ENCODE data around the gene CDH13. TPM values are rescaled to one million over a fixed set of nuclear protein-coding genes. Genes with fewer than 3 reads are reported as not detected.

The CDH13 gene
- total and polyA plus RNA-seq, 2 donors (not counting 3 experiments of a cell fraction or from before 2014, with no cell fraction given), result 96.6 to 124 TPM

DNA sequence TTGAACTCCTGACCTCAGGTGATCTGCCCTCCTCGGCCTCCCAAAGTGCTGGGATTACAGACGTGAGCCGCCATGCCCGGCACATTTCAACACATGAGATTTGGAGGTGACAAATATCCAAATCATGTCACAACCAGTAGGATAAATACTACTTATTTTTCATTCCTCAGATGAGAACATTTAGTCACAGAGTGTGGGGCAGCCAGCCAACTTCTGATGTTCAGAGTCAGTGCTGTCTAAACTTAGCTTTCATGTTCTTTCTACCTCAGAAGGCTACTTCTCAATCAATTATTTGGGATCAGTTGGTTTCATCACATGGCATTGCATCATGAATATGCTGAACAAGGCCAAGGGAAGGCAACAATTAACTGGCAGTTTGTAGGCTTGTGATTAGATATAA lies 134.5 kb downstream of the CDH13 start:
- Histone ChIP-seq H2AFZ (ENCODE audit: low read depth, low read length) (no peak overlapping the region), H4K20me1 (replicated peaks; ENCODE audit: control insufficient read depth, extremely low read depth, insufficient read depth, low read length) (no peaks in the 10 kb centered on the region), H3K4me2 (ENCODE audit: insufficient read depth, low read length) (peak overlapping the region; percentile 76), H3K9me1 (replicated peaks; ENCODE audit: control insufficient read depth, extremely low read depth, insufficient read depth, low read length) (no peaks in the 10 kb centered on the region), H3K9me3 (replicated peaks; ENCODE audit: control insufficient read depth, insufficient read depth, low read length) (no peaks in the 10 kb centered on the region), H3K4me3 (replicated peaks in 1 of 3; ENCODE audit: insufficient read depth in 1 of 3, low read depth in 1 of 3, low read length in 3 of 3) (no peak overlapping the region), H3K27me3 (ENCODE audit: control insufficient read depth in 2 of 2, insufficient read depth in 2 of 2, low read length in 2 of 2) (no peaks in the 10 kb centered on the region), H3K4me1 (ENCODE audit: control insufficient read depth, extremely low read depth, insufficient read depth, low read length) (peaks cover 48% of the 10 kb centered on the region), H3K36me3 (ENCODE audit: control insufficient read depth in 2 of 2, extremely low read depth in 1 of 2, insufficient read depth in 2 of 2, low read length in 2 of 2) (no peaks in the 10 kb centered on the region), H3K9ac (replicated peaks; ENCODE audit: extremely low read depth, insufficient read depth, low read length) (peak overlapping the region; percentile 53), H3K27ac (ENCODE audit: insufficient read depth, low read depth, low read length) (peak overlapping the region; percentile 38), H3K79me2 (ENCODE audit: control insufficient read depth, insufficient read depth, low read length) (no peaks in the 10 kb centered on the region)
- no TSS peak for BruUV-seq (replicated peaks)
- ChIA-PET CTCF (interaction anchor here (1.0 to 2.0 kb wide), 4 partner anchors 11 to 127 kb away, joined by 3 to 6 read pairs (median 4); no protein-coding TSS in a partner anchor), POLR2A (no interaction called here)
- TF ChIP-seq POLR2AphosphoS5 (IDR thresholded peaks at IDR 0.05; ENCODE audit: insufficient read depth, low read depth, low read length) (no peak), JUN (IDR thresholded peaks at IDR 0.05; ENCODE audit: borderline replicate concordance, insufficient read depth, insufficient read length, low read depth) (no peak), EZH2 (IDR thresholded peaks at IDR 0.05; ENCODE audit: borderline replicate concordance, low read depth, low read length, severe bottlenecking) (no peak), FOS (IDR thresholded peaks at IDR 0.05; ENCODE audit: borderline replicate concordance, insufficient read depth, low read length) (no peak), GATA2 (IDR thresholded peaks at IDR 0.05; ENCODE audit: insufficient read depth, insufficient read length, low read depth, low read length) (no peak), MYC (IDR thresholded peaks at IDR 0.05; ENCODE audit: low read depth, low read length) (no peak), POLR2A (IDR thresholded peaks at IDR 0.05; ENCODE audit: low read depth, low read length) (no peak)
- TF ChIP-seq, protein P1, sequence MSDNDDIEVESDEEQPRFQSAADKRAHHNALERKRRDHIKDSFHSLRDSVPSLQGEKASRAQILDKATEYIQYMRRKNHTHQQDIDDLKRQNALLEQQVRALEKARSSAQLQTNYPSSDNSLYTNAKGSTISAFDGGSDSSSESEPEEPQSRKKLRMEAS (IDR thresholded peaks at IDR 0.05; ENCODE audit: insufficient read depth, insufficient read length), result no peak
- TF ChIP-seq, protein P2, sequence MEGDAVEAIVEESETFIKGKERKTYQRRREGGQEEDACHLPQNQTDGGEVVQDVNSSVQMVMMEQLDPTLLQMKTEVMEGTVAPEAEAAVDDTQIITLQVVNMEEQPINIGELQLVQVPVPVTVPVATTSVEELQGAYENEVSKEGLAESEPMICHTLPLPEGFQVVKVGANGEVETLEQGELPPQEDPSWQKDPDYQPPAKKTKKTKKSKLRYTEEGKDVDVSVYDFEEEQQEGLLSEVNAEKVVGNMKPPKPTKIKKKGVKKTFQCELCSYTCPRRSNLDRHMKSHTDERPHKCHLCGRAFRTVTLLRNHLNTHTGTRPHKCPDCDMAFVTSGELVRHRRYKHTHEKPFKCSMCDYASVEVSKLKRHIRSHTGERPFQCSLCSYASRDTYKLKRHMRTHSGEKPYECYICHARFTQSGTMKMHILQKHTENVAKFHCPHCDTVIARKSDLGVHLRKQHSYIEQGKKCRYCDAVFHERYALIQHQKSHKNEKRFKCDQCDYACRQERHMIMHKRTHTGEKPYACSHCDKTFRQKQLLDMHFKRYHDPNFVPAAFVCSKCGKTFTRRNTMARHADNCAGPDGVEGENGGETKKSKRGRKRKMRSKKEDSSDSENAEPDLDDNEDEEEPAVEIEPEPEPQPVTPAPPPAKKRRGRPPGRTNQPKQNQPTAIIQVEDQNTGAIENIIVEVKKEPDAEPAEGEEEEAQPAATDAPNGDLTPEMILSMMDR (IDR thresholded peaks at IDR 0.05; ENCODE audit: extremely low read depth in 1 of 2, insufficient read depth in 1 of 2, low read depth in 1 of 2, low read length in 2 of 2), result no peak
- FAIRE-seq, result no peak
- intact Hi-C loops (cut with micrococcal nuclease) (no loop called here), dilution Hi-C loops (cut with MboI; ENCODE audit: extremely low pct_ligation_motif_present, low sequenced_read_pairs) (no loop called here)
- DNase-seq (ENCODE audit: low read depth, low spot score), result peak; percentile 77

All from endothelial cell of umbilical vein (primary cell).